ENCODE measurements around the gene SLC49A4.

GRCh38 chr3:122782804-122783203, 12.1 kb upstream of the SLC49A4 start:
- TF ChIP-seq CTCF (conservative IDR thresholded peaks at IDR 0.05; ENCODE audit: low read depth, low read length) (no peak), EZH2 (IDR thresholded peaks at IDR 0.05; ENCODE audit: low read length, unreplicated experiment) (no peak)
